ENCODE data around the gene KAZN.

GRCh38 chr1:15150376-15150775 is 551.9 kb downstream of the KAZN start:
- no peak for TF ChIP-seq CTCF (conservative IDR thresholded peaks at IDR 0.05; ENCODE audit: low read length)
- TF ChIP-seq EZH2phosphoT487 (IDR thresholded peaks at IDR 0.05; ENCODE audit: borderline replicate concordance): no peak
